Adipocyte (in vitro differentiated cells): Measurements from ENCODE around the gene CEACAM3.

Experiments
- DNase-seq: peaks from one replicate; pipeline ENCODE4 v3.0.0-alpha.2; 2015; ENCODE audit warnings: low read depth
- H3K27me3 ChIP-seq: replicated peaks from 2 replicates; pipeline ENCODE4 v1.7.0; 2013; ENCODE audit warnings: mild to moderate bottlenecking, low read length, moderate library complexity; ENCODE audit not compliant: control insufficient read depth, insufficient read depth
- H3K36me3 ChIP-seq: 2 replicates; pipeline ENCODE4 v1.7.0; 2013; ENCODE audit warnings: low read length, mild to moderate bottlenecking, moderate library complexity; ENCODE audit not compliant: control insufficient read depth, insufficient read depth, severe bottlenecking
- H3K4me1 ChIP-seq: 2 replicates; pipeline ENCODE4 v1.7.0; 2013; ENCODE audit warnings: mild to moderate bottlenecking, low read length, moderate library complexity; ENCODE audit not compliant: control insufficient read depth, insufficient read depth
- H3K4me3 ChIP-seq: 2 replicates; pipeline ENCODE4 v1.7.0; 2013; ENCODE audit warnings: mild to moderate bottlenecking, low read length, moderate library complexity
- H3K9ac ChIP-seq: 2 replicates; pipeline ENCODE4 v1.7.0; 2013; ENCODE audit warnings: mild to moderate bottlenecking, low read length, moderate library complexity
- H3K9me3 ChIP-seq: 2 replicates; pipeline ENCODE4 v1.7.0; 2013; ENCODE audit warnings: mild to moderate bottlenecking, low read length, moderate library complexity; ENCODE audit not compliant: control insufficient read depth

The CEACAM3 gene

DNA sequence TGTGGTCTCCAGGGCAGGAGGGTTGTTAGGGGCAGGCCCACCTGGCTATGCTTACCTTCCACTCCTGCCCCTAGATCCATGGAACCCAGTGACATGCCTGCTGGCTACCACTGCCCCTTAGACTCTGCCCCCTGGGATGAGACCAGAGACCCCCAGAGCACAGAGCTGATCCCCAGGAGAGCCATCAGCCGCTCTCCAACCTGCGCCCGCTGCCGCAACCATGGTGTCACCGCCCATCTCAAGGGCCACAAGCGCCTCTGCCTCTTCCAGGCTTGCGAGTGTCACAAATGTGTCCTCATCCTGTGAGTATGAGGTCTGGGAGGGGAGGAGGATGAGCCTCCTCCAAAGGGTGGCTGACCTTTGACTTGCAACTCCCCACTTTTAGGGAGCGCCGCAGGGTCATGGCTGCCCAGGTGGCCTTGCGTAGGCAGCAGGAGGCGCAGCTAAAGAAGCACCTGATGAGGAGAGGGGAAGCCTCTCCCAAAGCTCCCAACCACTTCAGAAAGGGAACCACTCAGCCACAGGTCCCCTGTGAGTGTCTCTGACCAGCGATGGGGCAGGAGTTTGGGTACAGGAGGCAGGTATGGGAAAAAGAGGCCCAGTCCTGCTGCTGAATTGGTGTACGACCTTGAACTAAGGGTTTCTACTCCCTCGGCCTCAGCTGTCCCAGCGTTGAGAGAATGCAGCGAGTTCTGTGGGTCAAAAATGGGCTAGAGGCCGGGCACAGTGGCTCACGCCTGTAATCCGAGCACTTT, 51.1 kb downstream of the CEACAM3 start:
- Histone ChIP-seq H3K9ac (no peak overlapping the region), H3K4me3 (no peak overlapping the region), H3K4me1 (no peaks in the 10 kb centered on the region), H3K36me3 (no peaks in the 10 kb centered on the region), H3K27me3 (peaks cover 54% of the 10 kb centered on the region), H3K9me3 (no peaks in the 10 kb centered on the region)
- DNase-seq: no peak

DNA sequence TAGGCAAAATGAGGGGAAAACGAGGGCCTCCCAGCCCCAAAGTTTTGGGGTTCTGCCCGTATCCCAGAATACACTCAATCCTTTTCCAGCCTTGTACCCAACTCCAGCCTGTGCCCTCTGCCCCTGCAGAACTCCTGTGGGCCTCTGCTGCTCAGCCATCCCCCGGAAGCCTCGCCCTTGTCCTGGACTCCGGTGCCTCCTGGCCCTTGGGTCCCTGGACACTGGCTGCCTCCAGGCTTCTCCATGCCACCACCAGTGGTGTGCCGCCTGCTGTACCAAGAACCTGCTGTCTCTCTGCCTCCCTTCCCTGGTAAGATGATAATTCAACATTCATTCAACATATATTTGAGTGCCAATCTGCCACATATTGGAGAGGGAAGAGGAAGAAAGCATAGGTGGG, 52.3 kb downstream of the CEACAM3 start:
- H3K4me3 ChIP-seq: no peak overlapping the region
- no peaks in the 10 kb centered on the region for H3K9me3 ChIP-seq
- H3K4me1 ChIP-seq: no peaks in the 10 kb centered on the region
- H3K36me3 ChIP-seq: no peaks in the 10 kb centered on the region
- DNase-seq: no peak
- H3K9ac ChIP-seq: no peak overlapping the region
- peaks cover 63% of the 10 kb centered on the region for H3K27me3 ChIP-seq

DNA sequence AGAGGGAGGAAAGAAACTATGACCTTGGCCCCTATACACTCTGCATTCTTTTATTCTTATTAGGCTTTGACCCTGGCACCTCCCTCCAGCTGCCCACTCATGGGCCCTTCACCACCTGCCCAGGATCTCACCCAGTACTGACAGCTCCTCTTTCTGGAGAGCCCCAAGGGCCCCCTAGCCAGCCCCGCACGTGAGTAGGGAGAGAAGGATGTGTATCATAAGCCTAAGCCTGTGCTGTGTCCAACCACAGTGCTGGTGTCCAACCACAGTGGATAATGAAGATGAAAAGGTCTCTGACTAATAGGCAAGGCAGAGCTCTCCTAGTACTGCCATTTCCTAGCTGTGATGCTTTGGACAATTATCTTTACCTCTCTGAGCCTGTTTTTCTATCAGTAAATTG, 52.7 kb downstream of the CEACAM3 start:
- Histone ChIP-seq H3K4me3 (no peak overlapping the region), H3K4me1 (no peaks in the 10 kb centered on the region), H3K9me3 (no peaks in the 10 kb centered on the region), H3K27me3 (peaks cover 63% of the 10 kb centered on the region), H3K9ac (no peak overlapping the region), H3K36me3 (no peaks in the 10 kb centered on the region)
- DNase-seq: no peak

DNA sequence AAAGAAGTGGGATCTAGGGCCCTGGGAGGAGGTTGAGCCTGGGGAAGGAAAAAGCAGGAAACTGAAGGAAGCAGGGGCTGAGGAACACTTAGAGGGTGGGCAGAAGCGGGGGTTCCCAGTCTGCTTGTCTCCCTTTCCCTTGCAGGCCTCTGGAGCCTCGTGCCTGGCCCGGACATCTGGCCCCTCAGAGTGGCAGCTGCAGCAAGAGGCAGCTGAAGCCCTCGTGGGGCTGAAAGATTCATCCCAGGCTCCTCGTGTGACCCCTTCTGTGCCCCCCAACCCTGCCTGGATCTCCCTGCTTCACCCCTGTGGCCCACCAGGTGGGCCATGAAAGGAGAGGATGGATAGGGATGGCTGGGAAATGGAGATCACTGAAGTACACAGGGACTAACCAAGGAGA, 54.0 kb downstream of the CEACAM3 start:
- Histone ChIP-seq H3K9me3 (no peaks in the 10 kb centered on the region), H3K36me3 (no peaks in the 10 kb centered on the region), H3K4me3 (no peak overlapping the region), H3K27me3 (peaks cover 73% of the 10 kb centered on the region), H3K9ac (no peak overlapping the region), H3K4me1 (no peaks in the 10 kb centered on the region)
- DNase-seq: no peak

DNA sequence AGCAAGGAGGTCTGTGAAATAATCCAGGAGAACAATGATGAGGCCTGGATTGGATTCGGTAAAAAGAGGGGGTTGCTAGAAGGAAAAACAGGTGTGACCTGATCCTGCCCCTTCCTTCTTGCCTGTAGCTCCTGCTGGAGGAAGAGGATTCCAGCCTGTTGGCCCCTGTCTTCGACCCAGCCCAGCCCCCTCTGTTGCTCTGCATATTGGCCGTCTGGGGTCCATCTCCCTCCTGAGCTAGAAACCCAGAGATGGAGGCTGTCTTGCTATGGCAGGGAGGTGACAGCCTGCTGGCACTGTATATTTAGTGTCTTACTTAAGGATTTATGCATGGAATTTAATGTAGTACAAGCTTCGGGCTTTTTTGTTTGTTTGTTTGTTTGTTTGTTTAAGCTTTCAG, 55.1 kb downstream of the CEACAM3 start:
- Histone ChIP-seq H3K27me3 (peaks cover 73% of the 10 kb centered on the region), H3K9ac (no peak overlapping the region)
- DNase-seq: no peak

DNA sequence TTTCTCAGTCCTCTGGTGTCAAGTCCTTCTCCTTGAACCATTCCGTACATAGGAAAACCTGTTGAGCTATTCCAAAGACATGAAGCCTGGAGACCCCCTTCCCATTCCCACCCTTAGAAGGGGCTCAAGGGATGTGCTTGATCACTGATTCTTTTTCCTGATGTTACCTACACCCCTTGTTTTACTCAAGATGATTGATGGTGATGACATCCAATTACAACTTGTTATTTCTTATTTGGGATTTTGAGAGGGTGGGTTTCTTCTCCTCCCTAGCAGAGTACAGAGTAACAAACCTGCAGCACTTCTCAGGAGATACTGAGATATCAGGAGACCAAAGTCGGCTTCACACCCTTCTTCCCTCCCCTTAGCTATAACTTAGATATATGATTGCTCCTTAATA, 57.0 kb downstream of the CEACAM3 start:
- Histone ChIP-seq H3K4me3 (no peak overlapping the region), H3K27me3 (peaks cover 64% of the 10 kb centered on the region), H3K4me1 (no peaks in the 10 kb centered on the region), H3K36me3 (no peaks in the 10 kb centered on the region), H3K9me3 (no peaks in the 10 kb centered on the region), H3K9ac (no peak overlapping the region)
- DNase-seq: no peak

More for the DNA sequence above, 55.1 kb downstream of the CEACAM3 start:
- H3K9me3 ChIP-seq: no peaks in the 10 kb centered on the region
- no peak overlapping the region for H3K4me3 ChIP-seq
- H3K36me3 ChIP-seq: no peaks in the 10 kb centered on the region
- no peaks in the 10 kb centered on the region for H3K4me1 ChIP-seq

DNA sequence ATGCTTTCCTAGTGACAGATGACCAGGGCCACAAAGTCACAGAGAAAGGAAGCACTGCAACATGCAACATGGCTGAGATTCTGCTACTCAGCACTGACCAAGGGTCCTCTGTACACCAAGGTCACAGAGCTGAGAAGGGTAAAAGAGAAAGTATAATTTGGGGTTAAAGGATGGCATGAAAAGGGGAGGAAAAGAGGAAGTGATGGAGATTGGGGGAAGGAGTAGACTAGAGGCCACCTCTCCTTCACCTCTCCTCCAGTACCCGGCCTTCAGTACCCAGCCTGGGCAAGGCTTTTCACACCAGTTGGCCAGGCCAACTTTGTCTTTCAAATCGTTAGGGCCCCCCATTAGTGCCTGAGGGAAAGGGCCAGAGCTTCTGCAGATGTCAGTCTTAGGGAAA, 57.4 kb downstream of the CEACAM3 start:
- H3K27me3 ChIP-seq: peaks cover 60% of the 10 kb centered on the region
- H3K36me3 ChIP-seq: no peaks in the 10 kb centered on the region
- no peaks in the 10 kb centered on the region for H3K9me3 ChIP-seq

DNA sequence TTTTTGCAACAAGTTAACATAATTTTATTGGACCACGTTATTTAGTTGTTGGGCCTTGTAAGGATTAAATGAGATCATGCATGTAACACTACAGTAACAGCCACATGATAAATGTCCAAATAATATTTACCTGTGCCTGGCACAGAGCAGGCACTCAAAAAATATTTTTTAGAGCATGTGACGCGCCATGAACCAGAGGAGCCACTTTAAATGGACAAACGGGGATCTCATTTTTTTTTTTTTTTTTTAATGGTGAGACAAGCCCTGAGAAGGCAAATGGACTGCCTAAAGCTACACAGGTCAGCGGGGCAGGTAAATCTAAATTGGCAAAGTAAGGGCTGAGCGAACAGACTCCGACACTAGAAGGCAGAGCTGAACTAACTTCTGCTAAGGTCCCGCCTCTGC, 62.8 kb downstream of the CEACAM3 start:
- Histone ChIP-seq H3K36me3 (peaks cover 33% of the 10 kb centered on the region), H3K27me3 (peaks cover 9% of the 10 kb centered on the region), H3K4me1 (peaks cover 36% of the 10 kb centered on the region), H3K4me3 (peak overlapping the region; percentile 95), H3K9me3 (no peaks in the 10 kb centered on the region), H3K9ac (peak overlapping the region; percentile 97)
- DNase-seq: no peak

More for the DNA sequence above, 57.4 kb downstream of the CEACAM3 start:
- no peak overlapping the region for H3K9ac ChIP-seq
- DNase-seq: no peak
- H3K4me1 ChIP-seq: no peaks in the 10 kb centered on the region
- no peak overlapping the region for H3K4me3 ChIP-seq

DNA sequence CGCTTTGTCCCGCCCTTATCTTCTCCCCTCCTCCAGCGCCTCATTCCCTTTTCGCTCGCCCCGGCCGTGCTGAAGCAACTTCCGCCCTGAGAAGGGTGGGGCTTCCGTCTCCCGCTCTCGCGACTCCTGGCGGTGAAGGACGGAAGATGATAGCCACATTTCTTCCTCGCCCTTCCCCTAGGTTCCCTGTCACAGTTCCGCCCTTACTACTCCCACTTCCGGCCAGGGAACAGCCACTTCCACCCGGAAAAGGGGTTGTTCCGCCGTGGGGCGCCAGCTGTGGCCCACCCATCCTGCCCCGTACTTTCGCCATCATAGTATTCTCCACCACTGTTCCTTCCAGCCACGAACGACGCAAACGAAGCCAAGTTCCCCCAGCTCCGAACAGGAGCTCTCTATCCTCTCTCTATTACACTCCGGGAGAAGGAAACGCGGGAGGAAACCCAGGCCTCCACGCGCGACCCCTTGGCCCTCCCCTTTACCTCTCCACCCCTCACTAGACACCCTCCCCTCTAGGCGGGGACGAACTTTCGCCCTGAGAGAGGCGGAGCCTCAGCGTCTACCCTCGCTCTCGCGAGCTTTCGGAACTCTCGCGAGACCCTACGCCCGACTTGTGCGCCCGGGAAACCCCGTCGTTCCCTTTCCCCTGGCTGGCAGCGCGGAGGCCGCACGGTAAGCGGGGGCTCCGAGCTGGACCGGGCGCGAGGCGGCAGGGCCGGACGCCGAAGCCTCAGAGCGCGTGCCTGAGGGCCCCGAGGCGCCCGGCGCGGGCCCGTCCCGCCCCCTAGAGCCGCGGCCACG, 63.4 kb downstream of the CEACAM3 start, which contains the start of gene RPS19:
Gene RPS19 (plus strand): TSS at position 638 of the 801 bp plus-strand sequence. CDS start 520 bp downstream, outside the sequence.
- Histone ChIP-seq H3K9ac (peak within 1 kb of the TSS; percentile 97), H3K9me3 (no peaks in the 10 kb centered on the region), H3K4me3 (peak within 1 kb of the TSS; percentile 95), H3K36me3 (peaks cover 39% of the 10 kb centered on the region), H3K27me3 (peaks cover 3% of the 10 kb centered on the region), H3K4me1 (peaks cover 41% of the 10 kb centered on the region)
- peak; percentile 99 for DNase-seq

DNA sequence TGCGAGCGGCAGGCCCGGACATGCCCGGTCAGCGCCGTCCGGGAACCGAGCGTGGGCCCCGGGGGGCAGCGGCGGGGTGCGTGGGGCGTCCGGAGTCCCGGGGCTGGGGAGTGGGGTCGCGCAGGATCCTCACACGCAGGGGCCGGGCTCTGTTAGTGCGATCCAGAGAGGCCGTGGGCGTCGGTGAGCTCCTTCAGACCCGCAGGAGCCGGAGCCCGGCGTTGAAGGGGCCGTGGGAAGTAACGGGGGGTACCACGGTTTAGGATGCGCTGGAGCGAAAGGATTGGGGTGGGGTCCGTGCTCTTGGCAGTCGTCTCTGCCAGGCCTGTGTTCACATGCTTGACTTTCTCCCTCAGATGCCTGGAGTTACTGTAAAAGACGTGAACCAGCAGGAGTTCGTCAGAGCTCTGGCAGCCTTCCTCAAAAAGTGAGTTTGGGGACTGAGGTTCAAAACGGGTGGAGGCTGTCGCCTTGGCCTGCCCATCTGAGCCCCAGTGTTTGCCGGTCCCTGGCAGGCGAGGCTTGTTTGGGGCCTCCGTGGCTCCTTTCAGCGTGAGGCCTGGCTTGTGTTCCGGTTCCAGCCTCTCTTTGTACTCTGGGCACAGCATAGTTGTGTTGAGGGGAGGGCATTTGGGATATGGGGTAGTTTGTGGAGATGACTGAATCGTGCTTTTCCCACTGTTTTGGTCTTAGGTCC, 64.2 kb downstream of the CEACAM3 start:
- DNase-seq: peak; percentile 48
- H3K9ac ChIP-seq: peak overlapping the region; percentile 97

More for the DNA sequence above, 64.2 kb downstream of the CEACAM3 start:
- Histone ChIP-seq H3K9me3 (no peaks in the 10 kb centered on the region), H3K27me3 (no peaks in the 10 kb centered on the region), H3K4me1 (peaks cover 44% of the 10 kb centered on the region), H3K36me3 (peaks cover 46% of the 10 kb centered on the region), H3K4me3 (peak overlapping the region; percentile 95)
